Measurements from ENCODE around the gene C19orf47.
"Not testable (repeated sequence)": the region's sequence is repeated elsewhere in the genome, so short reads cannot be mapped to it uniquely, and the experiment has no call there.

Gene C19orf47

DNA sequence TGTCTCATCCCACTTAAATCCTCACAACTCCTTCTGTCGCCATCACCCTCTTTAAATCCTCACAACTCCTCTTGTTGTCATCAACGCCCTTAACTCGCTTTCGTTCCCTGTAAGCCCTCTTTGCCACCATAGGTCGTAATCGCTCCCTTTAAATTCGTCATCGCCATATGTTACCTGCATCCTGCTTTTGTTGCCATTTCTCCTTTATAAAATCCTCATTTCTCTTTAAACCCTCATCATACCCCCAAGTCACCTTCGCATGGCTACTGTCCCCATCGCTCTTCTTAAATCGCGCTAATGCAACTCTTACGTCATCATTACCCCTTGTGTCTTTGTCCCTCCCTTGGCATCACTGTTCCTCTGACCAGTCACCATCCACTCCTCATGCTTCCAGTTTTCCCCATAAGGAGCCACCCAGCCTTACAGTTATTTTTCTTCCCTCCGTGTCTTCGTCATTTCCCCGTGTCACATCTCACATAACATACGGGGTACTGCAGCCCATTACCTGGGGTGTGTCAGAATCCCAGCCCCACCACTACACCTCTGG, 837 bp upstream of the C19orf47 start:
- DNase-seq (ENCODE audit: low read depth) = no peak

DNA sequence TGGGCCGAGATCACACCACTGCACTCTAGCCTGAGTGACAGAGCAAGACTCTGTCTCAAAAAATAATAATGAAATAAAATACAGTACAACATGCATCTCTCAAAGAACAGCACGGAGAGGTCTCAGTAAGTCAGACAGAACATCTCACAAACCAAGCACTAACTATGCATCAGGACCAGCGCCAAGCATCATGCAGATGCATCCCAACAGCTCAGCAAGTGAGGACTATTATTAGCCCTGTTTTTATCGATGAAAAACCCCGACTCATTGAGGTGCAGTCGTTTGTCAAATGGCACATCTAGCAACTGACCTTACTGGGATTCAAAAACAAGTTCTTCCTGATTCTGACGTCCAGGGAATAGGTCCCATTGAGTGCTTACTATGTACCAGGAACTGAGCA, 3.8 kb downstream of the C19orf47 start:
- DNase-seq (ENCODE audit: low read depth) = no peak

DNA sequence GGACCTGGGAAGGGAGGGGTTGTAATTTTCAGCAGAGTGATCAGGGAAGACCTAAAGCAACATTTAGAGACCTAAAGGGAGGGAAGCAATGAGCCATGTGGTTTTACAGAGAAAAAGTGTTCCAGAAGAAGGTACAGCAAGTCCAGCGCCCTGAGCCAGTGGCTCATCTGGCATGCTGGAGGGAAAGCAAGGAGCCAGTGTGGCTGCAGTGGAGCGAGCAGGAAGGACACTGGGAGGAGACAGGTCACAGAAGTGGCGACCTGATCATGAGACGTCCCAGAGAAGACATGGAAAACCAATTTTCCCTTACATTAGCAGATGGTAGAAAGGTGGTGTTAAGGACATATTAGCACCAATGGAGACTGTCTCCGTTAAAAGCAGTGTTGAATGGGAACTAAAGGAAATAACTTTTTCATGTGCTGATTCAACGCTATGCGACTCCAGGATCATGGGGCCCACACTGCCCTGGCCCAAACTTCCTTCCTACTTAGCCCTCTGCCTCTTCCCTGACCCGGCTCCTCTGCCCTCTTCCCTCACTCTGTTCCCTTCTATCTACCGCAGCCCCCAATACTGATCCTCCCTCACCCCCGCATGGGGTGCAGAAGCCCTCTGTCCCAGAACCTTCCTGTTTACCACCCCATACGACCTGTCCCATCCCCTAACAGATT, 5.4 kb downstream of the C19orf47 start:
- DNase-seq (ENCODE audit: low read depth) = no peak

DNA sequence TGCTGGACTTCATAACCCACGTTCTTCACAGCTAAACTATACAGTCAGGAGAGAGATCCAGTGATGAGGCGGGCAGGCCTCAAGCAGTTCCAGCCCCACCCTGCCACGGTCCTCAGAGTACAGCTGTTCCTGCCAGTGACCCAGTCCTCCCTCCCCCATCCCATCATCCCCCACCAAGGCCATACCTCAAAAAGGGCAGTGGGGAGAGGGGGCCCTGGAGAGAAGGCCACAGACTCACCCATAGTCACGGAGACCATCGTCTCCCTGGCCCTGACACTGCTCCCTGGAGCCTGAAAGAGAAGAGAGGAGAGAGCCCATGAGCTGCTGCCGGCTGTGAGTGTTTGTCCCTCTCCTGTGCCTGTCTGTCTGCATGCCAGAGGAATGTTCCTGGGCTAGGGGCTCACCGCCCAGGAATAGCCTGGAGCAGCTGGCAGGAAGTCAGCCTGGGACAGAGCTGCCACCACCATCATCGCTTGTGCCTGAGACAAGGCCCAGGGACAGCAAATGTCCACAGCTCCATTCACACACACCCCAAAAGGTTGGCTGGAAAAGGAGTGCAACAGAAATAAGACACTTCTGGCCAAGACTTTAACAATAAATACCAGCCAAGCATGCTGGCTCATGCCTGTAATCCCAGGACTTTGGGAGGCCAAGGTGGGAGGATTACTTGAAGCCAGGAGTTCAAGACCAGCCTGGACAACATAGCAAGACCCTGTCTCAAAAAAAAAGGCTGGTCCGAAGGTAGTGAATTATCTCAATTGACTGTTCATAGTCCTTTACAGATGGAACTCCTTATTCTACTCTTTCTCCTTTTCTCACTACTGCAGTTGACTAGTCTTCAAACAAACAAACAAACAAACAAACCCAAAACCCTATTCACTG, 6.4 kb downstream of the C19orf47 start:
- DNase-seq (ENCODE audit: low read depth) = no peak

DNA sequence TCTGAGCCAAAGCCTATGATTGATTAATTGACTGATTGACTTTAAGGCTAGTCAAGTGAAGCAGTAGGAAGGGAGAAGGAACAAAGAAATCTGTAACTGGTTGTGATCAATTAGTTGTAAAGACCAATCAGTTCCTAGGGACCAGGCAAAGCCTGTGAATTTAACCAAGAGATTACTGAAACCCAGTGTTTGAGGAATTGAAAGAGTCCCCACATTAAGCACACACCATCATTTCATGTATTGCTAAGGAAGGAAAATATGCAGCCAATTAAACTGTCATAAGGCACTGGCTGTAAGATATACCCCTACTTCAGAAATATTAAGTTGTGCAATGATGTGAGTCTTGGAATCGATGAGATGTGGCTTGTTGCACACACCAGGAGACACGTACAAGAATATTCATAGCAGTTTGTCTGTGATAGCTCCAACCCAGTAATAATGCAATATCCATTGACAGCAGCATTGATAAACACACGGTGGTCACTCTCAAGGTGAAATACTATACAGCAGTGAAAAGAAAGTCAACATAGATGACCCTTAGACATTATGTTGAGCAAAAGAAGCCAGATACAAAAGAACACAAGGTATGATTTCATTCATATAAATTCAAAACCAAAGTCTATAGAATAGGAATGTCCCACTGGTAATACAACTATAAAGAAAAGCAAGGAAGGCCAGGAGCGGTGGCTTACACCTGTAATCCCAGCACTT, 9.0 kb downstream of the C19orf47 start:
- DNase-seq (ENCODE audit: low read depth) = no peak

DNA sequence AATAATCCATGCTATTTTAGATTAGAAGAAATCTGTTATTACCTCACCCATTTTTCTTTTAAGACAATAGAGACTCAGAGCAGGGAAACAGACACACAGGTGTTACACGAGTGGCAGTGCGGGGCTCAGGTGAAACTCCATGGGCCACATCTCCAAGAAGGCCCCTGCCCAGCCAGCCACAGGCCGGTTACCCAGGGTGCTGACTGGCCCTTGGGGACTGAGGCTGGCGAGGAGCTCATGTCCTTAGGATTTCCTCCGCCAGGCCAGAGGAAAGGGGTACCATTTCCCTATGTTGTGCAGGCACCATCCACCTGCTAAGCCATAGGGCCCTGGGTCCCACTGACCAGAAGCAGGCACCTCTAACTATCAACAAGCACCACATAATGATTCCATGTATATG, 10.6 kb downstream of the C19orf47 start:
- no peak for DNase-seq (ENCODE audit: low read depth)

DNA sequence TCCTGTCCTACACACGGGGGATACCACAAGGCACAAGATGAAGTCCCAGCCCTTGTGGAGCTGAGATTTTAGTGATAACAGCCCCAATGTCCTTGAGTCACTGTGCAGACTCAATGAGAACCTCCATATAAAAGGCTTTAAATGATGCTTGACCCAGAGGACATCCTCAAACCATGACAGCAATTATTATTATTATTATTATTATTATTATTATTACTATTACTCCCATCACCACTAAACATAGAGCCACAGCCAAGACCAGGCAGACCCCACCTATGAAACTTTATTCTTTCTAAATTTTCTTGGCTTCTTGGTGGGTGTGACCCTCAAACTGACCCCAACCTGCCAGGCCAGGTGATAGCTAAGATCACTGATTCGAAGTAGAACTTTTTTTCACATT, 11.1 kb downstream of the C19orf47 start:
- no peak for DNase-seq (ENCODE audit: low read depth)

DNA sequence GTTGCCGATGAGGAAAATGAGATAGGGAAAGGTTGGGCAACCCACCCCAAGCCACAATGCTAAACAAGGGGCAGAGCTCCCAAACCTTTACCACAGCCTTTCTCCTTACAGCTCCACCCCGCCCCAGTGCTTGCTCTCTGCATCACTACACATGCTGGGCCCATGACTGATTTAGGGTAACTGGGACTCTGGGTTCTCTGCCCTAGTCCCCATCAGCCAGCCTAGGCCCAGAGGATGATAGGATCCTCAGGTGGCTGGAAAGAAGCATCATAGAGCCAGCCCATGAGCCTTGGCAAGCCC, 11.6 kb downstream of the C19orf47 start:
- no peak for DNase-seq (ENCODE audit: low read depth)

DNA sequence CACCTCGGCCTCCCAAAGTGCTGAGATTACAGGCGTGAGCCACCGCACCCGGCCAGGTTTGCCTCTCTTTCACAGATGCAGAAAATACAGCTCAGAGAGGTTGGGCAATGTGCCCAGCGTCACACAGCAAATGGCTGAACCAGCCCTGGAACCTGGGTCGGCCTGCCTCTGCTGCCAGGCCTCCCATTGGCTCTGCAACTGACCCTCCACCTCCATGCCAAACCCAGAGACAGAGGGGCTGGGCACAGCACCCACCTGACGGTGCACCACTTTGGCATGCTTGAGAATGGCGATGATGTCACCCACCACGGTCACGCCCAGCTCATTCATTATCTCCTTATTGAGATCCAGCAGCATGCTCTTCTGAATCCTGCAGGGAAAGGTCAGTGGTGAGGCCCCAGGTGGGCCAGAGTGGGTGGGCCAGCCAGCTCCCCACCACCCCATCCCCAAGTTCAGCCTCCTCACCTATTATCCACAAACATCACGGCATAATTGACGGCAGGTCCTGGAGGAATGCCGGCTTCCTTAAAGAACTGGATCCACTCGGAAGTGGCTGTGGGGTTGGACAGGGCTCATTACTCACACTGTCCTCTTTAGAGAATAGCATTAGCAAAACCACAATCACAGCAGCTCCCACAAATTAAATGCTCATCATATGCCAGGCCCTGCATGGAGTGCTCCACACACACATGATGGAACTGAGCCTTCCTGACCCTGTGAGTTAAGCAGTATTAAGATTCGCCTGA, 12.2 kb downstream of the C19orf47 start:
- DNase-seq (ENCODE audit: low read depth) = no peak

DNA sequence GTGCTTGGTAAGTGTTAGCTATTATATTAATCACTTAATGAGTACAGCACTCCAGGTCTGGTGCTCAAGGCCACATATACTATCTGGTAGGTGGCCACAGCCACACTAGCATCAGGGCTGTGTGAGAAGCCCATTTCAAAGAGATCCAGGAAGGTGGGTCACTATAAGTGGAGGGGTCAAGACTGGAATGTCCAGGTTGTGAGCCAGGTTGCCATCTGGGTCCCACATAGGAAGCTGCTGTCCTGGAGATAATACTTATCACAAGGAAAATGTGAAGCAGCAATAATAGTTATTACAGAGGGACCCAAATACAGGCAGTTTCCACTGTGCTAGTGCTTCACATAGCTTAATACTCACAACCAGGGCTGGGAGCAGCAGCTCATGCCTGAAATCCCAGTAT, 13.1 kb downstream of the C19orf47 start:
- no peak for DNase-seq (ENCODE audit: low read depth)

DNA sequence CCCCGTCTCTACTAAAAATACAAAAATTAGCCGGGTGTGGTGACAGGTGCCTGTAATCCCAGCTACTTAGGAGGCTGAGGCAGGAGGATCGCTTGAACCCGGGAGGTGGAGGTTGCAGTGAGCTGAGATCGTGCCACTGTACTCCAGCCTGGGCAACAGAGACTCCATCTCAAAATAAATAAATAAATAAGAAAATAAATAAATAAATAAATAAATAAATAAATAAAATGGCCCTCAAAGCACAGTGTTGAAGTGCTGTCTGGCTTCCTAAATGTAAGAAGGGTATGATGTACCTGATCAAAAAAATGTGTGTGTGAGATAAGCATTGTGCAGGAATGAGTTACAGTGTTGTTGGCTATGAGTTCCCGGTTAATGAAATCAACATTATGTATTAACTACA, 15.1 kb downstream of the C19orf47 start:
- DNase-seq (ENCODE audit: low read depth) = not testable (repeated sequence)

DNA sequence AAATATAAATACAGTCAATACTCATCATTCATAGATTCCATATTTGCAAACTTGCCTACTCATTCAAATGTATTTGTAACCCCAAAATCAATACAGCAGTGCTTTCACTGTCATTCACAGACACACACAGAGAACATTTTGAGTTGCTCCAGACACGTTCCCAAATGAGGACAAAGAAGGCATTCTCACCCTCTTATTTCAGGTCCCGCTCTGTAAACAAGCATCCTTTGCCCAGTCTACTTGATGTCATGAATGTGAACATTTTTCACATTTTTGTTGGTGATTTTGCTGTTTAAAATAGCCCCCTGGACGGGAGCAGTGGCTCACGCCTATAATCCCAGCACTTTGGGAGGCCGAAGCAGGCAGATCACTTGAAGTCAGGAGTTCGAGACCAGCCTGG, 15.5 kb downstream of the C19orf47 start:
- no peak for DNase-seq (ENCODE audit: low read depth)

DNA sequence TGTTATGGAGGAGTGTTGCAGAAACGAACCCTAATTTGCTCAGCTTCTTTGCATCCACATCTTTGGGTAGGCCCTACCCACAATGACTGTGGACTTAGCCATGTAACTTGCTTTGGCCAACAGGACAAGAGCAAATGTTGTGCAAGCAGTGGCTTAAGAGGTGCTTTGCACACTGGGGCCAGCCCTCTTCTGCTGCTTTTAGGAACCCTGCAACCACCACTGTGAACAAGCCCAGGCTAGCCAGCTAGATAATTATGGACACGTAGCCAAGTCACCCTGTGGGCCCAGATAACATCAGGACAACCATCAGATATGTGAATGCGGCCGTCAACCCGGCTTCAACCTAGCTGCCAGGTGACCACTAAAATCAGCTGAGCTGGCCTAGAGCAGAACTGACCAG, 17.1 kb downstream of the C19orf47 start:
- DNase-seq (ENCODE audit: low read depth) = no peak

DNA sequence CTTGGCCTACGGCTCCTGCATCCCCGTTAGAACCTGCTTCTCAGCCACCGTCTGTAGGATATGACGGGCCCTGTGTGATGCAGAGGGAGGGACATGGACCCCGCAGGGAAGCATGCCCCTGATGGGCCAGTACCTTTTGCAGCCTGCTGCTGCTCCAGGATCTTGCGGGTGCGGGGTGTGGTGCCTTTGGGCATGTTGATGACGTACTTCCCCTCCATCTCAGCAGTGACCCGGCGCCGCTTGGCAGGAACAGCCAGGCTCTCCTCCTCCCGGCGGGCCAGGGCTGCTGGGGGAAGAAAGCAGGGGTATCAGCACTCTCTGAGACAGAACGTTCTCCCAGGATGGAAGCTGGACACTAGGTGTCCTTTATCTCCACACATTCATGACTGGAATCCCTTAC, 22.0 kb downstream of the C19orf47 start:
- no peak for DNase-seq (ENCODE audit: low read depth)

DNA sequence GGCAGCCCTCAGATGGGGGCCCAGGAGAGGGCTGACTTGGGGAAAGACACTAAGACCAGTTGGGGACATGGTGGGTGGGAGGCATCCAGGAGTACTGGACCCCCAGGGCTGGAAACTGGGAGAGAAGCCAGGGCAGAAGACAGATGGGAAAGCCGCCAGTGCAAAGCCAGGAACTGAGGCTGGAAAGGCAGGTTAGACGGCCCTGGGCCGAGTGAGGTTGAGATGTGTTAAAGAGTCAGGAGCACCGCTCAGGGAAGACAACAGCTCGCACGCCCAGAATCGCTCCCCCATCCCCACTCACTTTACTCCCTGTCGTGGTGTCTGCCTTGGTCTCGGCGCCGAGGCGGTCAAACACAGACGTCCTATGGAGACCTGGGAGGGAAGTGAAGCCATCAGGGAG, 24.5 kb downstream of the C19orf47 start:
- no peak for DNase-seq (ENCODE audit: low read depth)

DNA sequence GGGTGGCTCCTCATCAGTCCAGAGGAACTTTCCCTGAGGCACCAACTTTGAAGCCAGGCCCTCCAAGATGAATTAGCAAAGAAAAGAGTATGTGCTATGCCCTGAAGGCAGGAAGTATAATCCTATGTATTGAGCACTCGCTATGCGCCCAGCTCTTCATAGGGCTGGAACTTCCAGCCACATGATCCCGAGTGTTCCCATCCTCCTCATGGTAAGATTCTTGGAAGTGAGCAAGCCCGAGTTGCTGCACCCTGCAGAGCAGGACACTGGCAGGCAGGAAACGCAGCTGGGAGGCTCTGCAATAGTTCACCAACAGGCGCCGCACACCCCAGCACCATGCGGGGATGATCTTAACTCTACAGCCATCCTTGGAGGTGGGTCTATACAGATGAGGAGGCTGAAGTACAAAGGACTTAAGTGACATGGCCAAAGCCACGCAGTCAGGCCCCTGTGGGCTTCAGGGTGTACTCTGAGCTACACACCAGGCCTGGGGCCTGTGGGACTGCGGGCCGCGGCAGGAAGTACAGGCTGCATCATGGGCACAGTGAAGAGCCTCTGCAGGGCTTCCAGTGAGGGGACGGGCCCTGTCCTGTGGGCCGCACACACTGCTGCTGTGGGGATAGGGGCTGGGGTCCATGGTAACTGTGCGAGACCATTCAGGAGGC, 25.1 kb downstream of the C19orf47 start:
- no peak for DNase-seq (ENCODE audit: low read depth)

DNA sequence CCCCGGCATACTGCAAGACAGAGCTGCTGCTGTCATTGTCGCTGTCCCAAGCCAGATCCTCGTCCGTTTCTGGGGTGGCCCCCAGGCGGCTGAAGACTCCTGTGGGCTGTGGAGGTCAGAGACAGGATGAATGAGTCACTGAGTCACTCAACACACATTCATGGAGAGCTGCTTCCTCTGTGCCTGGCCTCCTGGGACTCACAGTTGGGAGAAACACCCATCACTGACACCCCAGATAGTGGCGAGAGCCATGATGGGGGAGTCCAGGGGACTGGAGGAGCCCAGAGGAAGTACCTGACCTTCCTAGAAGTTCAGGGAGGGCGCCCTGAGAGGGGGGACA, 26.0 kb downstream of the C19orf47 start:
- DNase-seq (ENCODE audit: low read depth) = no peak

DNA sequence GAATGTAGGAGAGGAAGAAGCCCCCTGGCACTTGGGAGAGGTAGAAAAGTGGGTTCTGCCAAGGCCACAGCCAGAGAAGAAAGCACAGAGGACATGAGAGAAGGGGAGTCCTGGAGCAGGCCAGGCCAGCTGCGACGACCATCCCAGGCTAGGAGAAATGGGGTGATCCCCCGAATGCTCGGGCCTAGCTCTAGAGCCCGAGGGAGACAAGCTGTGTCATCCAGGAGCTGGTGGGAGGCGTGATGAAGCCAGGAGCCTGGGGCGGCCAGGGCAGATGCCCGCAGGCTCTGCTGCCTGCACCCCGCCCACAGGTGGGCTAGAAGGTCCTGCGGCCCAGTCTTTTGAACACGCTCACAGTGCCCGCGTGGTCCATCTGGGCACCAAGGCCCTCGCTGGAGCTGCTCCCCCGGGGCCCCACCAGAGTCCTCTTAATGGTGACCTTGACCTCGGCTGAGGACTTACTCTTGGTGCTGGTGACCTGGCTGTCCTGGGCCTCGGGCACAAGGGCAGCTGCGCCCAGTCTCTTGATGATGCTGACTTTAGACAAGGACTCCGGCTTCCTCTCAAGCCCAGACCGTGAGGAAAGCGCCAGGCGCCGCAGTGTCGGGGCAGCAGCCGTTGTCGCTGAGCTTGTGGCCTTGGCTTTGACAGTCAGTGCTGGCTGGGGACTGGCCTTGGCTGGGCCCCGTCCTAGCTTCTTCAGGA, 26.5 kb downstream of the C19orf47 start:
- no peak for DNase-seq (ENCODE audit: low read depth)

DNA sequence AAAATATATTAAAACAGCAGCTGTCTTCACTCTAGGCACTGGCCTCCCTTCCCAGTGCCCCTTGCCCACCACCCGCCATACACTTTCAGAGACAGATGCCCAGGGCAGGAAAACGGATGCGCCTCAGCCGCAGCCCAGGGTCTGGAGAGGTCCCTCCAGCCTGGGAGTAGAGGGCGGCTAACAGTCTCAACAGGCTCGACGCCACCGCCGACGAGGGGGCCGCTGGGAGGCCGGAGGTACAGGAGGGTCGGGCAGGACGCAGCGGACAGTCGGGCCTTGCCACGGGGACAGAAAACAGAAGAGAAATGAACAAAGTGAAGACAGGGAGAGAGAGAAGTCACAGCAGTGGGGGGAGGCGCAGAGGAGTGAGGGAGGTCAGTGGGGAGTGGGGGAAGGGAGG, 27.1 kb downstream of the C19orf47 start:
- no peak for DNase-seq (ENCODE audit: low read depth)

DNA sequence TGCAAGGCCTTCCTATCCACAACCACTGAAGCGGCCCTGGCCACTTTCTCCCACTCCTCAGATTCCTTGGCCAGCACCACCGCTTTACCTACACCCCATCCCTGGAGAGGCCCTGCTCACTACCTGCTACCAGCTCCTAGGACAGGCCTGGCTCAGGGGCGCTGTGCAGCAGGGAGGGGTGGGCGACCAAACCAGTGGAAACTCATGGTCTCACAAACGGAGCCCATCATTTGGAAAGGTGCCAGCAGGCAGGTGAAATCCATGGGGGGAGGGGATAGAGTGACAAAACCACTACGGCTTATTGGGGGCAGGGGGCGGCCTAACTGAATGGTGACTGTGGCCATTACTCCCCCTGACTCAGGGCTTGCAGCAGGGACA, 27.6 kb downstream of the C19orf47 start:
- no peak for DNase-seq (ENCODE audit: low read depth)

DNA sequence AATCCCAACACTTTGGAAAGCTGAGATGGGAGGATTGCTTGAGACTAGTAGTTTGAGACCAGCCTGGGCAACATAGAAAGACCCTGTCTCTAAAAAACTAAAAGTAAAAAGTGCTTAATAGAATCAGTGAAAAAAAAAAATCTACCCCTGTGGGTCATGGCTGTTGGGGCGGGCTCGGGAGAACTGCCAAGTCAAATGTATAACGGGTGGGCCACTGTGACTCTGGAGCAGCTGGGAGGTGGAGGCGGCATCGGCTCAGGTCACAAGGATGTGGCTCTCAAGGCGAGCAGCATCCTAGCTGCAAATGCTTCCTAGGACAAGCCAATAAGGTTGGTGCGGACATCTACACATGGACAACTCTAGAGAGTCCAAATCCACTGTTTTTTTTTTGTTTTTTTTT, 30.9 kb downstream of the C19orf47 start:
- no peak for DNase-seq (ENCODE audit: low read depth)

Measured in T-helper 22 cell (primary cell).